Spleen (tissue), 11 donors: Measurements from ENCODE around the gene OR5K4. TPM values are rescaled to one million over a fixed set of nuclear protein-coding genes. Genes with fewer than 3 reads are reported as not detected.

Experiments used
- DNase-seq: peaks from one replicate; pipeline ENCODE4 v3.0.0-alpha.2; 2020
- H3K27ac ChIP-seq, 8 donors: fragments of 200-600 bp; sonication (generic) in 7 of 8; 1 replicate in 4 of 8; 2 replicates in 4 of 8; pipeline versions ENCODE4 v1.5.0 to v1.8.0; 2016 to 2021; ENCODE audit warnings: inconsistent platforms in 4 of 8, mild to moderate bottlenecking in 4 of 8, moderate library complexity in 1 of 8
- H3K27me3 ChIP-seq, 7 donors: fragments of 200-600 bp; sonication (generic) in 6 of 7; replicated peaks in 1 of 7; 1 replicate in 4 of 7; 2 replicates in 3 of 7; pipeline versions ENCODE4 v1.5.0 to v1.8.0; 2016 to 2021; ENCODE audit warnings: inconsistent platforms in 3 of 7, mild to moderate bottlenecking in 1 of 7
- H3K36me3 ChIP-seq, 6 donors: fragments of 200-600 bp; sonication (generic) in 5 of 6; 1 replicate in 4 of 6; 2 replicates in 2 of 6; pipeline versions ENCODE4 v1.5.0 to v1.8.0; 2016 to 2021; ENCODE audit warnings: inconsistent platforms in 2 of 6
- H3K4me1 ChIP-seq, 6 donors: fragments of 200-600 bp; sonication (generic) in 5 of 6; 1 replicate in 3 of 6; 2 replicates in 3 of 6; pipeline versions ENCODE4 v1.5.0 to v1.8.0; 2016 to 2021; ENCODE audit warnings: inconsistent platforms in 3 of 6
- H3K4me3 ChIP-seq, 8 donors: fragments of 200-600 bp; sonication (generic) in 7 of 8; 1 replicate in 4 of 8; 2 replicates in 4 of 8; pipeline versions ENCODE4 v1.5.0 to v1.8.0; 2016 to 2021; ENCODE audit warnings: inconsistent platforms in 4 of 8, mild to moderate bottlenecking in 4 of 8, moderate library complexity in 2 of 8
- H3K9me3 ChIP-seq, 8 donors: fragments of 200-600 bp; sonication (generic) in 7 of 8; 1 replicate in 4 of 8; 2 replicates in 4 of 8; pipeline versions ENCODE4 v1.5.0 to v1.8.0; 2016 to 2021; ENCODE audit warnings: inconsistent platforms in 4 of 8
- CTCF ChIP-seq, 11 experiments: fragments of 200-600 bp in 7 of 11; fragments of 450-650 bp in 4 of 11; sonication (generic) in 4 of 11; IDR thresholded peaks in 8 of 11; conservative IDR thresholded peaks in 3 of 11; 1 replicate in 7 of 11; 2 replicates in 4 of 11; pipeline versions ENCODE4 v1.4.0 to v1.8.0; 2016 to 2021; ENCODE audit warnings: antibody characterized with exemption in 11 of 11, inconsistent platforms in 4 of 11, mild to moderate bottlenecking in 1 of 11
- POLR2A ChIP-seq, 3 donors: fragments of 450-650 bp; IDR thresholded peaks; one replicate each; pipeline ENCODE4 v1.5.1; 2017; ENCODE audit warnings: antibody characterized with exemption in 3 of 3, mild to moderate bottlenecking in 1 of 3
- POLR2AphosphoS5 ChIP-seq, 3 donors: sonication (generic); formaldehyde crosslinking; IDR thresholded peaks; one replicate each; pipeline ENCODE4 v1.5.1; 2017; ENCODE audit warnings: antibody characterized with exemption in 3 of 3
- WGBS, 5 donors: extraction: QIAGEN DNeasy Blood & Tissue Kit in 3 of 5; methylation state at CpG; one replicate each; pipeline versions ENCODE4 v1.1.5 to v1.1.7; 2013 to 2018; 5-methylcytosine and 5-hydroxymethylcytosine counted together
- intact Hi-C: fragments of 100-400 bp; cut with DNase I; formaldehyde crosslinking; loops from one replicate; pipeline ENCODE4 v1.15.0; 2023; ENCODE audit warnings: low total_unique reads
- polyA plus RNA-seq, 3 donors: library from polyadenylated mRNA; stranded (reverse); fragments of 200-250 nt; gene quantifications; one replicate each; pipeline ENCODE4 v1.2.1, GENCODE V29; 2013
- total RNA-seq, 7 donors: library from RNA; depleted of rRNA in 3 of 7; stranded (reverse); fragments of >200 nt in 3 of 7; fragmentation: NEBNext Ultra II Directional in 4 of 7; extraction: Animal tissue kit (Norgen Biotek cat#: 25700) in 4 of 7; gene quantifications; one replicate each; pipeline versions ENCODE4 v1.1.0 to v1.2.1, GENCODE V29; 2016 to 2021
- donor health status: healthy with polysubstance abuse.
- donor health status: DM: no; HTN: no; CAD: no; lungs with moderate emphysema.
- donor health status: DM: no; HTN: no; CAD: no.
- donor health status: Bipolar disorder and iron deficiency.
- donor health status: healthy.
- donor health status: DM: no; HTN: no; CAD: no.
- donor health status: DM: yes; HTN: yes; CAD: no.

Gene OR5K4
- total and polyA plus RNA-seq, 10 donors: not detected

DNA sequence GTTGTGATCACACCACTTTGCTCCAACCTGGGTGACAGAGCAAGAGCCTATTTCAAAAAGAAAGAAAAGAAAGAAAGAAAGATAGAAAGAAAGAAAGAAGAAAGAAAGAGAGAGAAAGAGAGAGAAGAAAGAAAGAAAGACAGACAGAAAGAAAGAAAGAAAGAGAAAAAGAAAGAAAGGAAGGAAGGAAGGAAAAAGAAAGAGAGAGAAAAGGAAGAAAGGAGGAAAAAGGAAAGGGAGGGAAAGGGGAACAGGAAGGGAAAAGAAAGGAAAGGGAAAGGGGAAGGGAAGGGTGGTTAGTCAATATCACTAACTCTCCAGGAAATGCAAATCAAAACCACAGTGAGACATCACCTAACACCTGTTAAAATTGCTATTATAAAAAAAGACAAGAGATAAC, 18.2 kb downstream of the OR5K4 start:
- intact Hi-C loops: no loop called here
- Histone ChIP-seq H3K4me1 (no peaks in the 10 kb centered on the region), H3K9me3 (no peaks in the 10 kb centered on the region), H3K27me3 (no peaks in the 10 kb centered on the region), H3K4me3 (no peak overlapping the region), H3K27ac (no peak overlapping the region), H3K36me3 (no peaks in the 10 kb centered on the region)
- TF ChIP-seq POLR2AphosphoS5 (IDR thresholded peaks at IDR 0.05) (no peak), CTCF (IDR thresholded peaks at IDR 0.05 in 8 of 11, conservative IDR thresholded peaks at IDR 0.05 in 3 of 11) (no peak), POLR2A (IDR thresholded peaks at IDR 0.05) (no peak)
- DNase-seq: no peak

DNA sequence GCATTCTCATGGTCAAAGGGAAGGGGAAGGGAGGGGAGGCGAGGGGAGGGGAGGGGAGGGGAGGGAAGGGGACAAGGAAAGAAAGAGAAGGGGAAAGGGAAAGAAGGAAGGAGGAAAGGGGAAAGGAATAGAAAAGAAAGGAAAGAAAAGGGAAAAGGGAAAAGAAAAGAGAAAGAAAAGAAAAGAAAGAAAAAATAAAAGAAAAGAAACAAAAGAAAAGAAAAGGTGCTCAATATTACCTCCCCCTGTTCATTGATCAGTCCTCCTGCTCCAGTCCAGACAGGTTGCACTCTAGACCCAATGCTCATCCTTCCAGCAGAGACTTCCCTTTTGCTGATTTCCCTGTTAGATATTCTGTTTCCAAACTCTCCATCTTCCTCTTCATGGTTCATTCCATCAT, 18.8 kb downstream of the OR5K4 start:
- 36 to 79% (median 44%) methylated on average over 1 of the region's 1 CpG; no CpG with 5 or more reads in 2 of the 5 donors for WGBS, 5 donors
- H3K4me1 ChIP-seq: no peaks in the 10 kb centered on the region
- TF ChIP-seq POLR2AphosphoS5 (IDR thresholded peaks at IDR 0.05) (no peak), POLR2A (IDR thresholded peaks at IDR 0.05) (no peak), CTCF (IDR thresholded peaks at IDR 0.05 in 8 of 11, conservative IDR thresholded peaks at IDR 0.05 in 3 of 11) (no peak)
- H3K4me3 ChIP-seq: no peak overlapping the region
- H3K27ac ChIP-seq: no peak overlapping the region
- H3K9me3 ChIP-seq: no peaks in the 10 kb centered on the region
- H3K36me3 ChIP-seq: no peaks in the 10 kb centered on the region
- no peaks in the 10 kb centered on the region for H3K27me3 ChIP-seq
- no peak for DNase-seq
- intact Hi-C loops: no loop called here

DNA sequence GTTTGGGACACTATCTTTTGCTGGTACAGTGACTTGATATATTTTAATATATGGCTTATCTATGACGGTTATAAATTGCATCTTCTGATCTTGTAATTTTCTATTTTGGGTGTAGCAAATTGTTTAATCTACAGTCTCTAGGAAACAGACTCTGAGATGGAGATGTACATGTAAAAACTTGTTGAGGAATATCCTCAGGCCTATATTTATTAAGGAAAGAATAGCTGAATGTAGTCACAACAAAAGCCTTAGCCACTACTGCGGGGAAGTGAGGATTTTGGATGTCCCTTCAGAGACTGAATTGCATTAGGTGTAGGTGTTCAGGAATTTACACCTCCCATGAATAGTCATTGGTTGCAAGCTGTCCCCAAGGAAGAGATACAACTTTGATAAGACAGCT, 23.0 kb downstream of the OR5K4 start:
- 32 to 65% (median 57%) methylated on average over 2 of the region's 2 CpGs for WGBS, 5 donors
- intact Hi-C loops: no loop called here
- Histone ChIP-seq H3K9me3 (no peaks in the 10 kb centered on the region), H3K27me3 (no peaks in the 10 kb centered on the region), H3K4me1 (no peaks in the 10 kb centered on the region), H3K36me3 (no peaks in the 10 kb centered on the region), H3K27ac (no peak overlapping the region), H3K4me3 (no peak overlapping the region)
- no peak for DNase-seq
- TF ChIP-seq POLR2AphosphoS5 (IDR thresholded peaks at IDR 0.05) (no peak), CTCF (IDR thresholded peaks at IDR 0.05 in 8 of 11, conservative IDR thresholded peaks at IDR 0.05 in 3 of 11) (no peak), POLR2A (IDR thresholded peaks at IDR 0.05) (no peak)

DNA sequence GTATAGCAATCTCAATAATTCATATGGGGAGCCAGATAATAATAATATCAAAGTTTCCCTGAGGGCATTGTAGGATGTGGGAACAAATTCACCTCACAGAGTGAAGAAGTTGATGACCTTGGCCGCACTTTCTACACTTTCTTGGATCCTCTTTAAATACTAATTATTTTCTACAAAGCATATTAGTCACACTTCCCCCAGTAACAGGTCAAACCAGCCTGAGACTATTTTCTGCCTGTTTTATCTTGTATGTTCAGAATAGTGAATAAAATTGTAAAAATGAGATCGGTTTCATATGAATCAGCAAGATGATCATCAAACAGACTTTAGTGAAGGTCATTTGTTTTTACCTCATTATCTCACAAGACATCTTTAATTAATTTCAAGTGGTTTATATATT, 34.5 kb downstream of the OR5K4 start:
- DNase-seq: no peak

More for the DNA sequence above, 34.5 kb downstream of the OR5K4 start:
- WGBS, 5 donors: 87 to 92% (median 90%) methylated on average over 2 of the region's 2 CpGs
- TF ChIP-seq CTCF (IDR thresholded peaks at IDR 0.05 in 8 of 11, conservative IDR thresholded peaks at IDR 0.05 in 3 of 11): no peak
- no peak for TF ChIP-seq POLR2AphosphoS5 (IDR thresholded peaks at IDR 0.05)
- TF ChIP-seq POLR2A (IDR thresholded peaks at IDR 0.05): no peak
- no peaks in the 10 kb centered on the region for H3K36me3 ChIP-seq
- no peaks in the 10 kb centered on the region for H3K9me3 ChIP-seq
- no peaks in the 10 kb centered on the region for H3K4me1 ChIP-seq
- no peak overlapping the region for H3K4me3 ChIP-seq
- no peak overlapping the region for H3K27ac ChIP-seq
- no peaks in the 10 kb centered on the region for H3K27me3 ChIP-seq
- intact Hi-C loops: no loop called here
